Measurements from ENCODE around the gene PDZD2. TPM values are rescaled to one million over a fixed set of nuclear protein-coding genes. Genes with fewer than 3 reads are reported as not detected.

Gene PDZD2
- total RNA-seq, 1 experiment from 2014 or later, result 0.37 TPM

- TF ChIP-seq CEBPB (IDR thresholded peaks at IDR 0.05; ENCODE audit: low read depth), result no peak
- TF ChIP-seq ELF1 (IDR thresholded peaks at IDR 0.05; ENCODE audit: borderline replicate concordance, low read depth), result no peak
- no peak for TF ChIP-seq EZH2phosphoT487 (IDR thresholded peaks at IDR 0.05; ENCODE audit: borderline replicate concordance)
- no peak for TF ChIP-seq TCF7L2 (IDR thresholded peaks at IDR 0.05; ENCODE audit: borderline replicate concordance, extremely low read depth, insufficient read depth, insufficient read length)
- TF ChIP-seq CBX3 (IDR thresholded peaks at IDR 0.05; ENCODE audit: low read depth), result no peak
- no peak for TF ChIP-seq POLR2AphosphoS5 (IDR thresholded peaks at IDR 0.05; ENCODE audit: low read depth, low read length)
- TF ChIP-seq EZH2 (IDR thresholded peaks at IDR 0.05), result no peak
- TF ChIP-seq JUND (IDR thresholded peaks at IDR 0.05), result no peak
- TF ChIP-seq YY1 (IDR thresholded peaks at IDR 0.05; ENCODE audit: extremely low read depth, insufficient replicate concordance, low read depth, low read length), result no peak
- no peak for TF ChIP-seq SIN3A (IDR thresholded peaks at IDR 0.05; ENCODE audit: low read depth)
- TF ChIP-seq REST (IDR thresholded peaks at IDR 0.05; ENCODE audit: low read depth), result no peak
- TF ChIP-seq RAD21 (IDR thresholded peaks at IDR 0.05; ENCODE audit: low read depth), result no peak
- no peak for TF ChIP-seq POLR2A (IDR thresholded peaks at IDR 0.05; ENCODE audit: borderline replicate concordance, extremely low read depth, insufficient read depth, insufficient read length)
- TF ChIP-seq EGR1 (IDR thresholded peaks at IDR 0.05; ENCODE audit: low read depth), result no peak
- TF ChIP-seq FOSL1 (IDR thresholded peaks at IDR 0.05; ENCODE audit: low read depth), result no peak
- TF ChIP-seq CTCF (IDR thresholded peaks at IDR 0.05 in 2 of 3, conservative IDR thresholded peaks at IDR 0.05 in 1 of 3; ENCODE audit: borderline replicate concordance in 1 of 3, insufficient read depth in 1 of 3, low read depth in 2 of 3, low read length in 2 of 3), result no peak
- Histone ChIP-seq H3K27me3 (ENCODE audit: insufficient read depth, low read length) (no peaks in the 10 kb centered on the region), H3K4me1 (ENCODE audit: control insufficient read depth in 1 of 2, insufficient read depth in 2 of 2, low read length in 2 of 2) (peaks cover 12 to 27% of the 10 kb centered on the region in 2 experiments), H3K4me2 (ENCODE audit: low read length) (no peak overlapping the region), H3K36me3 (ENCODE audit: control insufficient read depth in 1 of 2, insufficient read depth in 2 of 2, low read length in 2 of 2) (no peaks in the 10 kb centered on the region), H3K9me3 (ENCODE audit: control insufficient read depth in 1 of 2, insufficient read depth in 1 of 2, low read depth in 1 of 2, low read length in 2 of 2) (no peaks in the 10 kb centered on the region), H3K27ac (ENCODE audit: low read depth, low read length) (no peak overlapping the region), H3K4me3 (replicated peaks in 1 of 2; ENCODE audit: low read depth in 1 of 2, low read length in 2 of 2) (no peak overlapping the region), H4K20me1 (ENCODE audit: insufficient read depth) (no peaks in the 10 kb centered on the region), H3K9ac (ENCODE audit: low read length) (no peak overlapping the region), H3K9me2 (ENCODE audit: insufficient read depth) (no peaks in the 10 kb centered on the region), H3K79me2 (ENCODE audit: insufficient read depth, low read length) (no peaks in the 10 kb centered on the region), H2AFZ (ENCODE audit: low read depth, low read length, poor library complexity, severe bottlenecking) (no peak overlapping the region)
- DNase-seq (ENCODE audit: low read depth, low spot score), result no peak
- RAD21 ChIA-PET (ENCODE audit: low non-redundant PET in 1 of 2, low total read pairs in 2 of 2, uncharacterized antibody in 2 of 2, unreplicated experiment in 2 of 2), result no interaction called here
- intact Hi-C loops (cut with micrococcal nuclease), result no loop called here
- POLR2A ChIA-PET, result no interaction called here
- CTCF ChIA-PET, result no interaction called here
- BruUV-seq (replicated peaks), result no TSS peak
- ATAC-seq, result no peak
These were observed 354.4 kb downstream of the PDZD2 start for GRCh38 chr5:31993165-31993961.
